Keratinocyte (primary cell): ENCODE results near the gene PTPN5. TPM values are rescaled to one million over a fixed set of nuclear protein-coding genes. Genes with fewer than 3 reads are reported as not detected.

Experiments
- DNase-seq: peaks from one replicate; pipeline ENCODE4 v3.0.0-alpha.2; 2011; ENCODE audit warnings: low read depth, missing footprints, low spot score
- FAIRE-seq: peaks from 2 replicates; lab custom pipeline; 2011; peaks lifted over from hg19 to GRCh38; lab: Jason Lieb, UNC
- H2AFZ ChIP-seq: 2 replicates; pipeline ENCODE4 v1.6.0; 2012; ENCODE audit warnings: low read length, control low read depth, inconsistent platforms; ENCODE audit not compliant: control insufficient read depth
- H3K27ac ChIP-seq: 2 replicates; pipeline ENCODE4 v1.5.1; 2011; ENCODE audit warnings: low read length; ENCODE audit not compliant: control insufficient read depth, insufficient read depth
- H3K27me3 ChIP-seq: 3 replicates; pipeline ENCODE4 v1.6.0; 2011; ENCODE audit warnings: low read length; ENCODE audit not compliant: control insufficient read depth, insufficient read depth; ENCODE audit errors: extremely low read depth
- H3K36me3 ChIP-seq, 2 experiments: 2 replicates in 1 of 2; 3 replicates in 1 of 2; pipeline ENCODE4 v1.5.1; 2011; ENCODE audit warnings: low read length in 2 of 2, mild to moderate bottlenecking in 1 of 2; ENCODE audit not compliant: control insufficient read depth in 2 of 2, insufficient read depth in 2 of 2; ENCODE audit errors: extremely low read depth in 1 of 2
- H3K4me1 ChIP-seq: 3 replicates; pipeline ENCODE4 v1.5.1; 2011; ENCODE audit warnings: low read length; ENCODE audit not compliant: control insufficient read depth, insufficient read depth; ENCODE audit errors: extremely low read depth
- H3K4me2 ChIP-seq: 3 replicates; pipeline ENCODE4 v1.6.0; 2011; ENCODE audit warnings: low read depth, low read length; ENCODE audit not compliant: control insufficient read depth, insufficient read depth; ENCODE audit errors: extremely low read depth
- H3K4me3 ChIP-seq, 3 experiments: fragments of 200-600 bp in 1 of 3; sonication (generic) in 1 of 3; 2 replicates in 2 of 3; 3 replicates in 1 of 3; pipeline ENCODE4 v1.5.1; 2011 to 2016; ENCODE audit warnings: low read length in 3 of 3, mild to moderate bottlenecking in 3 of 3, control low read depth in 2 of 3, inconsistent platforms in 1 of 3, low read depth in 1 of 3, mixed read lengths in 1 of 3, mixed run types in 1 of 3, moderate library complexity in 1 of 3; ENCODE audit not compliant: control insufficient read depth in 2 of 3, insufficient read depth in 2 of 3; ENCODE audit errors: extremely low read depth in 1 of 3
- H3K79me2 ChIP-seq: 2 replicates; pipeline ENCODE4 v1.6.0; 2012; ENCODE audit warnings: low read length; ENCODE audit not compliant: control insufficient read depth, insufficient read depth
- H3K9ac ChIP-seq: 3 replicates; pipeline ENCODE4 v1.6.0; 2011; ENCODE audit warnings: low read length; ENCODE audit not compliant: control insufficient read depth, insufficient read depth; ENCODE audit errors: extremely low read depth
- H3K9me1 ChIP-seq: 3 replicates; pipeline ENCODE4 v1.6.0; 2011; ENCODE audit warnings: low read length; ENCODE audit not compliant: control insufficient read depth, insufficient read depth; ENCODE audit errors: extremely low read depth
- H3K9me3 ChIP-seq: 2 replicates; pipeline ENCODE4 v1.5.1; 2012; ENCODE audit warnings: low read depth, low read length; ENCODE audit not compliant: control insufficient read depth
- H4K20me1 ChIP-seq: 3 replicates; pipeline ENCODE4 v1.6.0; 2011; ENCODE audit warnings: low read length; ENCODE audit not compliant: control insufficient read depth, insufficient read depth; ENCODE audit errors: extremely low read depth
- CTCF ChIP-seq, 3 experiments: IDR thresholded peaks in 1 of 3; conservative IDR thresholded peaks in 1 of 3; optimal IDR thresholded peaks in 1 of 3; 2 replicates in 2 of 3; 3 replicates in 1 of 3; pipeline versions ENCODE3 to v1.5.1; 2011; ENCODE audit warnings: low read length in 3 of 3, mild to moderate bottlenecking in 3 of 3, moderate library complexity in 2 of 3, control low read depth in 1 of 3, inconsistent platforms in 1 of 3; ENCODE audit not compliant: insufficient read depth in 2 of 3; ENCODE audit errors: extremely low read depth in 1 of 3
- EZH2 ChIP-seq: IDR thresholded peaks from one replicate; pipeline ENCODE4 v1.6.1; 2012; ENCODE audit warnings: inconsistent platforms, mild to moderate bottlenecking, low read length, moderate library complexity
- dilution Hi-C: fragments of 300-500 bp; cut with MboI; formaldehyde crosslinking; loops from one replicate; pipeline ENCODE4 v1.7.0; 2020; ENCODE audit warnings: low sequenced_read_pairs; ENCODE audit not compliant: extremely low pct_ligation_motif_present
- polyA plus RNA-seq, 5 experiments: library from polyadenylated mRNA; depleted of rRNA in 3 of 5; stranded (reverse) in 3 of 5; stranded (forward) in 1 of 5; unstranded in 1 of 5; fragments of >200 nt; gene quantifications; 1 replicate in 1 of 5; 2 replicates in 3 of 5; 3 replicates in 1 of 5; pipeline versions ENCODE4 v1.2.1 to v1.2.3, GENCODE V29; 2011 to 2012; ENCODE audit warnings: missing spikeins in 2 of 5, low read depth in 1 of 5, low replicate concordance in 1 of 5

Gene PTPN5
- polyA plus RNA-seq, 1 donor (not counting 4 experiments of a cell fraction or from before 2014, with no cell fraction given), result not detected

- Histone ChIP-seq H3K27me3 (no peaks in the 10 kb centered on the region), H2AFZ (no peak within 1 kb of the TSS), H3K9me1 (no peaks in the 10 kb centered on the region), H3K36me3 (no peaks in the 10 kb centered on the region), H3K9ac (no peak within 1 kb of the TSS), H3K4me3 (no peak within 1 kb of the TSS), H3K4me2 (no peak within 1 kb of the TSS), H3K27ac (no peak within 1 kb of the TSS), H3K4me1 (peaks cover 17% of the 10 kb centered on the region), H3K79me2 (no peaks in the 10 kb centered on the region), H3K9me3 (no peaks in the 10 kb centered on the region), H4K20me1 (no peaks in the 10 kb centered on the region)
- FAIRE-seq, result no peak
- TF ChIP-seq EZH2 (no peak), CTCF (optimal IDR thresholded peaks at IDR 0.05 in 1 of 3, IDR thresholded peaks at IDR 0.05 in 1 of 3, conservative IDR thresholded peaks at IDR 0.05 in 1 of 3; ENCODE audit: extremely low read depth in 1 of 3, insufficient read depth in 2 of 3, low read length in 3 of 3) (no peak)
- dilution Hi-C loops, result no loop called here
- DNase-seq, result no peak
Observed at GRCh38 chr11:18726040-18726439, 65.6 kb downstream of the PTPN5 start, which contains the start of gene IGSF22. TSS of gene IGSF22 (minus strand) at chr11:18726188. CDS start at chr11:18724236, 1,952 bp downstream.

GRCh38 chr11:18723991-18724390 lies 67.6 kb downstream of the PTPN5 start:
- FAIRE-seq (no peak), DNase-seq (no peak)
- Histone ChIP-seq H3K9me3 (no peaks in the 10 kb centered on the region), H2AFZ (no peak overlapping the region), H3K27ac (no peak overlapping the region), H3K9ac (no peak overlapping the region), H3K79me2 (no peaks in the 10 kb centered on the region), H4K20me1 (no peaks in the 10 kb centered on the region), H3K4me1 (peaks cover 23% of the 10 kb centered on the region), H3K9me1 (no peaks in the 10 kb centered on the region), H3K4me2 (no peak overlapping the region), H3K4me3 (no peak overlapping the region), H3K36me3 (no peaks in the 10 kb centered on the region), H3K27me3 (no peaks in the 10 kb centered on the region)
- TF ChIP-seq CTCF (optimal IDR thresholded peaks at IDR 0.05 in 1 of 3, IDR thresholded peaks at IDR 0.05 in 1 of 3, conservative IDR thresholded peaks at IDR 0.05 in 1 of 3; ENCODE audit: extremely low read depth in 1 of 3, insufficient read depth in 2 of 3, low read length in 3 of 3) (no peak), EZH2 (no peak)
- dilution Hi-C loops, result no loop called here
